Mammary epithelial cell (primary cell): ENCODE results near the gene TXNDC12.

Experiments used
- CTCF ChIP-seq, 2 donors: IDR thresholded peaks in 1 of 2; conservative IDR thresholded peaks in 1 of 2; 2 replicates each; pipeline ENCODE4 v1.5.1; 2011 to 2012; ENCODE audit warnings: inconsistent platforms in 2 of 2, low read length in 2 of 2, mild to moderate bottlenecking in 2 of 2, control low read depth in 1 of 2, low read depth in 1 of 2; ENCODE audit not compliant: insufficient read depth in 1 of 2; ENCODE audit errors: extremely low read depth in 1 of 2
- EZH2 ChIP-seq: IDR thresholded peaks from 2 replicates; pipeline ENCODE4 v1.6.1; 2012; ENCODE audit warnings: low read length, inconsistent platforms, borderline replicate concordance

GRCh38 chr1:52098139-52098871 is 43.3 kb upstream of the TXNDC12 start:
- no peak for TF ChIP-seq CTCF (conservative IDR thresholded peaks at IDR 0.05 in 1 of 2, IDR thresholded peaks at IDR 0.05 in 1 of 2; ENCODE audit: extremely low read depth in 1 of 2, insufficient read depth in 1 of 2, low read depth in 1 of 2, low read length in 2 of 2)
- no peak for TF ChIP-seq EZH2
